GM21786 (cell line): ENCODE data around the gene RFTN1.

Experiments
- ATAC-seq: cut with Tn5 transposase; IDR thresholded peaks from one replicate; pipeline ENCODE4 v1.9.1; 2021; ENCODE audit not compliant: unreplicated experiment

Gene RFTN1

DNA sequence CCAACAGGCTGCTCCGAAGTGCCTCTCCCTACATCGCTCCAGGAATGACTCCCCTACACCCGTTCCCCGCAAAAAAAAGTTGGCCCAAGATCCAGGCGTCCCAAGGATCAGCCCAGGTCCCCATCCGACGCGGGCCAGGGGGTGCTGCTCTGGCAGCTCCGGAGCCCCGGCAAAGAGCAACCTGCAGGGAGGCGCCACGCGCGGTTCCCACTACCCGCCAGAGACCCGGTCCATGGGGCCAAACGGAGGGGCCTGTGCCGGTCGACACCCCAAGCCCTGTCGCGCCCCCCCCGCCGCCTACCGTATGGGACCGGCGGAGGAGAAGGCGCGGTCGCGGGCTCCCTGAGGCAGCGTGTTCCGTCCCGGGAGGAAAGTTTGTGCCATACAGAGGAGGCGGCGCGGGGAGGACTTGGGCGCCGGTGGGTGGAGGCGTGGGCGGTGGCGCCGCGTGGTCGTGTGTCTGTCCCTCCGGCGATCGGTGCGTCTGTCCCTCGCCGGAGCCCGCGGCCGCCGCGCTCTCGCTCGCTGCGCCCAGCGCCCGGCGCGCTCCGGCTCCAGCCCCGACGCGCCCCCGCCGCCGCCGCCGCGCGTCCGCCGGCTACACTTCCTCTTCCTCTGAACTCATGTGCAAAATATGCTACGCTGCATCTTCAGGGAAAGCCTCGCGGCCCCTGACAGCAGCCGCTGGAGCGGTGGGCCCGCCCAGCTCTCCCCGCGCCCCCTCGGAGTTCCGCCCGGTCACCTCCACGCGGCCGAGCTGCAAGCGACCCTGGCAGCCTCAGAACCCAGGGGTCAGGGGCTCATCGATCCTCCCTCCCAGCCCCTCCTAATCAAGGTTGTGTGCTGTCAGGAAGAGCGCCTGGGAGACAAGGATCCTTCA is at the start of gene RFTN1:
TSS of gene RFTN1 (minus strand) at position 559 of the 880 bp plus-strand sequence. CDS start 19,830 bp downstream, outside the sequence.
- ATAC-seq: no peak

- ATAC-seq: no peak
Measured at GRCh38 chr3:16559653-16560365, 46.3 kb upstream of the RFTN1 start.

DNA sequence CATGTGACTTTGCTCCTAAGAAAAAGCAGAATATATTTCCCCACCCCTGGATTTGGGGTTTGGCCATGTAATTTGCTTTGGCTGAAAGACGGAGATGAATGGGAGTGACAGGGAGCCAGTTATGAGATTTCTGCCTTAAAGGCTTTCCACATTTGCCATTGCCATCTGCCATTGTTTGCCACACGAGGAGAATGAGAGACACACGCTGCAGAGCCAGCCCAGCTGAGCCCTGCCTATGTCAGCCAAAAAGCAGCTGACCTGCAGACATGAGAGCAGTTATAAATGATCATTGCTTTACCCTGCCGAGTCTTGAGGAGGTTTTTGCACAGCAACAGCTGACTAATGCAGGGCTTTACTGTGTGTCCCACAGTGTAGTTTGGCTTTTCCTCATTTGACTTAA is 40.6 kb upstream of the RFTN1 start:
- ATAC-seq: no peak

GRCh38 chr3:16552757-16553156 is 39.3 kb upstream of the RFTN1 start:
- no peak for ATAC-seq

DNA sequence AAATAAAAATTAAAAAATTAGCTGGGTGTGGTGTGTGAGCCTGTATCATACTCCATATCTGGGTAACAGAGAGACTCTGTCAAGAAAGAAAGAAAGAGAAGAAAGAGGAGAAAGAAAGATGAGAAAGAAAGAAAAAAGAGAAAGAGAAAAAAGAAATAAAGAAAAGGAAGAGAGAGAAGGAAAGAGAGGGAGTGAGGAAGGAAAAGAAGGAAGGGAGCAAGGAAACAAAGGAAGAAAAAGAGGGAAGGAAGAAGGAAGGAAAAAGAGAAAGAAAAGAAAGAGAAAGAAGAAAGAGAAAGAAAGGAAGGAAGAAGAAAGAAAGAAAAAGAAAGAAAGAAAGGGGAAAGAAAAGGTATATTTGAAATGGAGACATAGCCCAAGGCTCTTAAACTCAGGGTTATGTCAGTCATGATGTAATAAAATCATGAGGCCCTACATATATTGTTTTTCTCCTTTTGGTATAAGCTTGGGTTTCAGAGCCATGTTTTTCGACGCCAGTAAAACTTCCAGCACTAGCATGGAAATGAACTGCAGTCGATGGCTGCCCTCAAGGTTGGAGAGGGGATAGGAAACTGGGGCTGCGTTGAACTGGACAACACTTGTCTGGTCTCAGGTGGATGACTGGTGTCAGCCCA is 38.0 kb upstream of the RFTN1 start:
- no peak for ATAC-seq

DNA sequence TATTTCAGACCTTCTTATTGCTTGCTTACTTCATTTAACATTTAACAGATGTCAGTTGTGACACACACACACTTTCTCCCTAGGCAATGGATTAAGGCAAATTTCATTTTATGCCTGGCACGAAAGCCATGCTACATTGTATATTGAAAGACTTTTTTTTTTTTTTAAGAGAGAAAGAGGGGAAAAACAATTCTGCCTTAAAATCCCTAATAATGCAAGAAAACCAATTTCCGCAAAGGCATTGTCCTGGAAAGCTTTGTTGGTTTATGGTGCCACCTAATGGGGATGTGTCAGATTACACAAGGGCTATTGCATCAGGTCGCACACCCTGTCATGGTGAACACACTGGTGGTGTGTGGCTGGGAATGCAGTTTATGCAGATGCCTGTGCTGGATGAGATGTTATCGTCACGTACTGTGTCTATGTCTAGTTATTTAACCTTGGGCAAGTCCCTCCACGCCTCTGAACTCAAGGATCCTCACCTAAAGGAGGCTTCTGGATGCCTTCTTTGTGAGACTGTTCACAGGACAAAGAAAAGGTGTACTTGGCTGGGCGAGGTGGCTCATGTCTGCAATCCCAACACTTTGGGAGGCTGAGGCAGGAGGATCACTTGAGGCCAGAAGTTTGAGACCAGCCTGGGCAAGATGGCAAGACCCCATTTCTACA is 37.3 kb upstream of the RFTN1 start:
- ATAC-seq: peak; percentile 88

DNA sequence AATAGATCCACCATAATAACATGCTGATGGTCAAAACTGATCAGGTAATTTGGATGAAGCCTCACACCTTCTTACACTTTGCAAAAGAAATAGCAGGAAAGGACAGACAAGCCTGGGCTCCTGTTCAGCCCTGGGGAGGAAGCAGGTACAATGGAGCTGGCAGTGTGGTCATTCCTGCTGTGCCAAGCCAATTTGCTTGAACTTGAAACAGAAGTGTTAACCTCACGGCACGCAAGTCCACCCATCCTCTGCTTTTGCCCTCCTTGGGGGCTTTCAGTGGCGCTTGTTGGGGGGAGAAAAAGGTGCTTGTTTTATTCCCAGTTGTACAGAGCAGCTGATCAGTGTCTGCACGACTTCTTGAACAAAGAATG is 36.8 kb upstream of the RFTN1 start:
- ATAC-seq: peak; percentile 21

DNA sequence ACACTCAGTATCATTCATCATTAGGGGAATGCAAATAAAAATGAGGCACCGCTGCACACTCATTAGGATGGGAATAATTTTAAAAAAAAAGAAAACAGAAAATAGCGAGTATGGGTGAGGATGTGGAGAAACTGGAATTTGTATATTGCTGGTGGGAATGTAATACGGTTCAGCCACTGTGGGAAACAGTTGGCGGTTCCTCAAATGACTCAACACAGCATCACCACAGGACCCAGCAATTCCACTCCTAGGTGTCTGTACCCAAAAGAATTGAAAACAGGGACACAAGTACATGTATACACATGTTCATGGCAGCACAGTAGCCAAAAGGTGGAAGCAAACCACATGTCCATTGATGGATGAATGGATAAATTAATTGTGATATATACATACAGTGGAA is 35.2 kb upstream of the RFTN1 start:
- no peak for ATAC-seq

- ATAC-seq: no peak
Measured at GRCh38 chr3:16547561-16548357, 34.3 kb upstream of the RFTN1 start.

DNA sequence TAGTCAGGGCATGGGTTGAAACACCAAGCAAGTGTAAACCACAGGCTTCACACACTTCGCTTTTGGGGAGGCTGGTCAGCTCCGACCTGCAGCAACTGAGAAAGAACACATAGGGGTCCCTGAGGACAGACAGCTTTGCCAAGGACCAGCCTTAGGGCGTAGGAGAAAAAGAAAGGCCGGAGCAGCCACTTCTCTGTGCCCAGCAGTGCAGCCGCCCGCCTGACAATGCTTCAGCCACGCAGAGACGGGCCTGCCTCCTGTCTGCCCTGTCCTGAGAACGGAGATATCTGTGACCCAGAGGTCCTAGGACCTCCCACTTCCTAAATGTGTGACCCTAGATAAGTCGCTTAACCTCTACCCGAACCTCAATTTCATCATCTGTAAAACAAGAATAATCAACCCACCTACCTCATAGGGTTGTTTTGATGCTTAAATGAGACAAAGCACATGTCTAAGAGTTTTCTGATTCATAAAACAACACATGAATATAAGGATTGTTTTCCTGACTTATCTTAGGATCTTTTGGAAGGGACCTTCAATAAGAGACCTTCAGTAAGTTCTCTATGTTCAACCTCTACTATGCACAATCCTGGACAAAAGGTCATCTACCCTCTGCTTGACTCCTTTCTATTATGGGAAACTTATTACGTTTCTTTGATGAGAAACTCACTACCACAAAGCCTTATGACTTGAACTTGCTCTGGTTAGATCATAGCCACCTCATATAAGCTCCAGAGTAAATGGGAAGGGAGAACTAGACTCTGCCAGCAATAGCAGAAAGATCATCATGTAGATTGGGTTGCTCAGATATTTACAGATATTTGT is 32.9 kb upstream of the RFTN1 start:
- ATAC-seq: no peak

DNA sequence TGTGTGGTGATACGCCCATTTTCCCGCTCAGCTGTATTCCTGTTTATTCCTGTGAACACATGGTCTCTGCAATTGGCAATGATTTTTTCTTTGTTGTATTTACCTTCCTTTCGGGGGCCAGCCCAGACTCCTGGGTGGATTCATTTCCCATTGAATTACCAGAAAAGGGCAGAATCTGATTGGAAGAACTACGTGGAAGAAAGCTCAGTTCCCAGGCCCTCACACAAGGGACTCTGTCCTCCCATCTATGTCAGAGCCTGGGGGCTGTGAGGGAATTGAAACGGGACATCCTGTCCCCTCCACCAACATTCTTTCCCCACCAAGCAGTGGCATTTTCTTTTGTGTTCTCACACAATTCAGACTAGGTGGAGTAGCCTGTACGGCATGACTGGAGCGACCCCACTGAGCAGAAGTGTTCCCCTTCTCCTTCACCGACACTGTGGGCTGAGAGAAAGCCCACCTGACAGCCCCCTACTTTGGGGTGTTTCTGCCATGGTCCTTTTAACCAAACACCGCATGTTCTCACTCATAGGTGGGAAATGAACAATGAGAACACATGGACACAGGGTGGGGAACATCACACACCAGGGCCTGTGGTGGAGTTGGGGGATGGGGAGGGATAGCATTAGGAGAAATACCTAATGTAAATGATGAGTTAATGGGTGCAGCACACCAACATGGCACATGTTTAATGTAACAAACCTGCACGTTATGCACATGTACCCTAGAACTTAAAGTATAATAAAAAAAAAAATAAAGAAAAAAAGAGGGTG is 32.1 kb upstream of the RFTN1 start:
- no peak for ATAC-seq

DNA sequence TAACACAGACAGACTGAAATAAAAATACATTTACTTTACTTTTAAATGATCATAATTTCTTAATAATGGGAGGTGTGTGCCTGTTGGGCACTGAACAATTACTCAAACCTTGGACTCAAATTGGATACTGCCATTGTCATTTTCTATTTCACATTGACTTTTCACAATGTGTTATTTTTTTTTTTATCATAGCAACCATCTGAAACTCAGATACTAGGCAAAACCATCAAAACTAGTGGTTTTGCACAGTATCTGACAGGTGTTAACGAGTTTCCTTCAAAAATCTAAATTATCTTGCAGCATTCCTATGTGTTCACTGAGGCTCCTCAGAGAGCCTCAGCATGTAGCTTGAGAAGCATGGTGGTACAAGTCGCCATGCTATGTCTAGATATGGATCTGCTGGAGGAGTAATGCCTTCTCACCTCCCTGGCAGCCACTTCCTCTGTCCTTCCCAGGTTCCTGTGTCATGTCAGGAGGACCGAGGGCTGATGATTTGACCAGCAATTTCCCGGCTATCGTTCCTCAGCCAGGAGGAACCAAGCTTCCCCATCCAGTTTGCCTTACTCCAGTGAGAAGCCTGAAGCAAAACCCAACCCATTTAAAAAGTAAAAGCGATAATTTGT is 29.9 kb upstream of the RFTN1 start:
- no peak for ATAC-seq

DNA sequence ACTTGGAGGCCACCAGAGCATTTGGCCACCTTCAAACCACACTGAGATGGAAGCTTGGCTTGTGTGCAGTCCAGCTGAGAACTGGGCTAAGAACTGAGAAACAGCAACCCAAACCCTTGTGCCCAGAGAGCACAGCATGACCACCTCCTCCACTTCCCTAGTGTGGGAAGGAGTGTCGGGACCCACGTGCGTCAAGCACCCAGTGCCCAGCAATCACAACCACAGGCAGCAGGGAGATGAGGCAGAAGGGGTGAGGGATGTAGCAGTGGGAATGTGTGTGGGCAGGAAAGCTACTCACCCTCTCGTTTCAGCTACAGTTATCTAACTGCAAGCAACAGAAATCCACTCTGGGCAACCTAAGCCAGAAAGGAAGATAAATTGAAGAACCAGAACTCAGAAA is 25.0 kb upstream of the RFTN1 start:
- ATAC-seq: no peak

DNA sequence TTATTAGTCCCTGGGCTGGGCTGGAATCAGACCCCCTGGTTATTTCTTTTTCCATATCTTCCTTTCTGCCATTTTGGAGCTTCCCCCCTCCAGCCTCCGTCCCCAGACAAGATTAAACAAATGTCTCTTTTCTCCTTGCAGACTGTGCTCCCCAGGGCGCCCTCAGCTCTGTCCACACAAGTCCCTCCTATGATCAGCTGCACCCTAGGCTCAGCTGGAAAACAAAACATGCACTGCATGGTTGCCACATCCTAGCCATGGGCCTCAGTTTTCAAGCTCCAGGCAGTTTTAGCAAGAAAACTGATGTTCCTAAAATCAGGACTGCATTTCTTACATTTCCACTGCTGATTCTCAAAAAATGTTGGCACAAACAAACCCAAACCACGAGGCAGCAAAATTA is 23.5 kb upstream of the RFTN1 start:
- ATAC-seq: no peak

- no peak for ATAC-seq
Measured at GRCh38 chr3:16536344-16536663, 22.8 kb upstream of the RFTN1 start.

DNA sequence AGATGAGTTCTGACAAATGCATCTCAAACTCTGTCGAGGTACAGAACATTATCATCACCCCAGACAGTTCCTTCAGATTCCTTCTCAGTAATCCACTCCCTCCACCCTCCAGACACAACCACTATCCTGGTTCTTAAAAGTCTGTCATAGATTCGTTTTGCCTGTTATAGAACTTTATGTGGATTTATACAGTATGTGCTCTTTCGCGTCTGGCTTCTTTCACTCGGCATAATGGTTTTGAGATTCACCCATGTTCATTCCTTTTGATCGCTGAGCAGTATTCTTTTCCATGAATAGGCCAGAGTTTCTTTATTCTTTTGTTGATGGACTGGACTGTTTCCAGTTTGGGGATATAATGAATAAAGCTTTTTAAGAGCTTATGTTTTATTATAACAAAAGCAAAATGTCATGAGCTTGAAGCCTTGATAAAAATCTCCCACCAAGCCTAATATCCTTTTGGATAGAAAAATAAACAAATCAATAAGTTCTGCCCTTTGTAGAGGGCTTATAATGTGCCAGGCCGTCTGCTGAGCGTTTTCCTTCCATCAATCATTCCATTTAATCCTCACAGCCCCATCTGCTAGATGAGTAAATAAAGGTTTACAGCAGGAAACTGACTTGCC is 21.3 kb upstream of the RFTN1 start:
- ATAC-seq: no peak

GRCh38 chr3:16533928-16534574 is 20.6 kb upstream of the RFTN1 start:
- no peak for ATAC-seq

DNA sequence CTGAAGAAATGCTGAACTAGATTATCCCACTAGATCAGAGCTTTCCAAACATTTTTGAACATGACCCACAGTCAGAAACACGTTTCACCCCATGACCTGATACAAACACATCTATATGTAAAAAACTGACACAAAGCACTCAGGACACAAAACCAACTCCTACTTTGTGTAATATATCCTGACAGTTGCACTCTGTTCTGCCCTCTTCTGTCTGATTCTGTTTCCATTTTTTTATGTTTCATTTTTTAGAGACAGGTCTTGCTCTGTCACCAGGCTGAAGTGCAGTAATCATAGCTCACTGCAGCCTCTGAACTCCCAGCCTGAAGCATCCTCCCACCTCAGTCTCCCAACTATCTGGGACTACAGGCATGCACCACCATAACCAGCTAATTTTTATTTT is 15.8 kb upstream of the RFTN1 start:
- ATAC-seq: no peak
